ENCODE data around the gene TPST1. TPM values are rescaled to one million over a fixed set of nuclear protein-coding genes. Genes with fewer than 3 reads are reported as not detected.

Gene TPST1
- total RNA-seq, 4 donors from 2014 or later, result 21.0 to 97.0 (median 34.8) TPM

GRCh38 chr7:66296001-66296521 is 90.9 kb downstream of the TPST1 start:
- DNase-seq, result no peak
- no peaks in the 10 kb centered on the region for H3K9me3 ChIP-seq
- H3K27me3 ChIP-seq, result no peaks in the 10 kb centered on the region
- H3K4me1 ChIP-seq, result no peaks in the 10 kb centered on the region
- no peaks in the 10 kb centered on the region for H3K36me3 ChIP-seq
- H3K4me3 ChIP-seq, result no peak overlapping the region
- TF ChIP-seq CTCF (IDR thresholded peaks at IDR 0.05) (no peak), POLR2A (IDR thresholded peaks at IDR 0.05) (no peak)
- intact Hi-C loops (cut with DNase I; ENCODE audit: low total_unique reads), result no loop called here
- H3K27ac ChIP-seq, result no peak overlapping the region

- Histone ChIP-seq H3K4me1 (no peaks in the 10 kb centered on the region), H3K4me3 (no peak overlapping the region), H3K27me3 (no peaks in the 10 kb centered on the region), H3K36me3 (no peaks in the 10 kb centered on the region), H3K27ac (no peak overlapping the region), H3K9me3 (no peaks in the 10 kb centered on the region)
- intact Hi-C loops (cut with DNase I; ENCODE audit: low total_unique reads), result no loop called here
- no peak for DNase-seq
- TF ChIP-seq POLR2A (IDR thresholded peaks at IDR 0.05) (no peak), CTCF (IDR thresholded peaks at IDR 0.05) (no peak)
Measured at GRCh38 chr7:66296557-66296956, 91.4 kb downstream of the TPST1 start.

GRCh38 chr7:66297579-66297978 is 92.4 kb downstream of the TPST1 start:
- no peak overlapping the region for H3K27ac ChIP-seq
- no peak for DNase-seq
- TF ChIP-seq POLR2A (IDR thresholded peaks at IDR 0.05) (no peak), CTCF (IDR thresholded peaks at IDR 0.05) (no peak)
- H3K4me3 ChIP-seq, result no peak overlapping the region
- intact Hi-C loops (cut with DNase I; ENCODE audit: low total_unique reads), result no loop called here
- H3K4me1 ChIP-seq, result no peaks in the 10 kb centered on the region
- H3K9me3 ChIP-seq, result no peaks in the 10 kb centered on the region
- no peaks in the 10 kb centered on the region for H3K36me3 ChIP-seq
- H3K27me3 ChIP-seq, result no peaks in the 10 kb centered on the region

GRCh38 chr7:66301249-66301648 is 96.1 kb downstream of the TPST1 start:
- H3K36me3 ChIP-seq, result no peaks in the 10 kb centered on the region
- no peak for TF ChIP-seq CTCF (IDR thresholded peaks at IDR 0.05)
- no peaks in the 10 kb centered on the region for H3K27me3 ChIP-seq
- intact Hi-C loops (cut with DNase I; ENCODE audit: low total_unique reads), result no loop called here
- DNase-seq, result no peak
- H3K27ac ChIP-seq, result no peak overlapping the region
- H3K4me1 ChIP-seq, result no peaks in the 10 kb centered on the region
- H3K9me3 ChIP-seq, result no peaks in the 10 kb centered on the region
- no peak overlapping the region for H3K4me3 ChIP-seq

GRCh38 chr7:66301737-66302136 is 96.6 kb downstream of the TPST1 start:
- no peak overlapping the region for H3K4me3 ChIP-seq
- TF ChIP-seq CTCF (IDR thresholded peaks at IDR 0.05) (no peak), POLR2A (IDR thresholded peaks at IDR 0.05) (no peak)
- no peaks in the 10 kb centered on the region for H3K4me1 ChIP-seq
- DNase-seq, result no peak
- H3K9me3 ChIP-seq, result no peaks in the 10 kb centered on the region
- intact Hi-C loops (cut with DNase I; ENCODE audit: low total_unique reads), result no loop called here
- no peaks in the 10 kb centered on the region for H3K27me3 ChIP-seq
- H3K36me3 ChIP-seq, result no peaks in the 10 kb centered on the region
- no peak overlapping the region for H3K27ac ChIP-seq
